ENCODE measurements around the gene LINGO1. TPM values are rescaled to one million over a fixed set of nuclear protein-coding genes. Genes with fewer than 3 reads are reported as not detected.

Gene LINGO1
- total and polyA plus RNA-seq, 9 of the 15 experiments (the other 6 are each of a cell fraction or from before 2014, with no cell fraction given) = 0.07 to 15.3 (median 2.1) TPM

GRCh38 chr15:77676569-77677375 lies 44.1 kb upstream of the LINGO1 start:
- in situ Hi-C loops (cut with MboI) (no loop called here), intact Hi-C loops (cut with micrococcal nuclease) (no loop called here)
- Histone ChIP-seq H4K20me1 (replicated peaks; ENCODE audit: control insufficient read depth, insufficient read depth, low read length) (peaks cover 12% of the 10 kb centered on the region; the same call in 1 of the 2 replicates), H3K4me3 (no peak overlapping the region), H3K27ac (ENCODE audit: extremely low read depth, low read depth, low read length) (no peak overlapping the region), H3K27me3 (ENCODE audit: control insufficient read depth in 2 of 2, insufficient read depth in 2 of 2, low read length in 2 of 2) (peaks cover 21 to 75% of the 10 kb centered on the region in 2 experiments; a peak in 4 of 5 replicates), H2AFZ (ENCODE audit: low read depth, low read length) (no peak overlapping the region), H3K9ac (ENCODE audit: insufficient read depth in 1 of 2, low read depth in 2 of 2, low read length in 2 of 2) (0 out of 4 replicates have a peak overlapping the region, but pooled peaks of 1 of the 2 experiments have one; percentile 4), H3K4me2 (ENCODE audit: insufficient read depth, low read length) (no peak overlapping the region), H3K9me1 (ENCODE audit: control insufficient read depth, insufficient read depth, low read length) (no peaks in the 10 kb centered on the region), H3K9me3 (replicated peaks; ENCODE audit: control insufficient read depth, insufficient read depth, low read depth, low read length) (no peaks in the 10 kb centered on the region), H3K36me3 (ENCODE audit: control insufficient read depth, insufficient read depth, low read length) (no peaks in the 10 kb centered on the region), H3K4me1 (replicated peaks in 1 of 2; ENCODE audit: control insufficient read depth in 2 of 2, insufficient read depth in 2 of 2, low read length in 2 of 2) (peaks cover 0 to 3% of the 10 kb centered on the region in 2 experiments; a peak in 1 of 5 replicates), H3K79me2 (ENCODE audit: control insufficient read depth, insufficient read depth, low read length) (no peaks in the 10 kb centered on the region)
- WGBS (ENCODE audit: insufficient coverage, low coverage, missing lambda C conversion rate) = 3% methylated on average over 18 of the region's 18 CpGs
- FAIRE-seq (no peak), DNase-seq (ENCODE audit: extremely low read depth in 1 of 4, low spot score in 3 of 4) (no peak), ATAC-seq (no peak)
- BruUV-seq (replicated peaks) = no TSS peak
- ChIA-PET CTCF (ENCODE audit: low intra/inter-chr PET ratio) (no interaction called here), POLR2A (no interaction called here)
- TF ChIP-seq MBD1 (CRISPR knock-in tag; IDR thresholded peaks at IDR 0.05) (no peak), USF2 (CRISPR knock-in tag; IDR thresholded peaks at IDR 0.05) (no peak), ZNF165 (CRISPR knock-in tag; IDR thresholded peaks at IDR 0.05; ENCODE audit: borderline replicate concordance) (no peak), FOXJ2 (tag; IDR thresholded peaks at IDR 0.05) (no peak), KAT2B (IDR thresholded peaks at IDR 0.05; ENCODE audit: low read depth, low read length) (no peak), GMEB1 (CRISPR knock-in tag; IDR thresholded peaks at IDR 0.05) (no peak), CBFB (CRISPR knock-in tag; IDR thresholded peaks at IDR 0.05) (0 out of 2 replicates have a peak, but pooled peaks have one; percentile 19), ZNF239 (CRISPR knock-in tag; IDR thresholded peaks at IDR 0.05) (no peak), ZNF696 (CRISPR knock-in tag; conservative IDR thresholded peaks at IDR 0.05) (no peak)
